GM13977 (cell line): ENCODE measurements around the gene ZNRF1.

ENCODE experiments used
- DNase-seq: peaks from one replicate; pipeline ENCODE4 v3.0.0; 2012; ENCODE audit warnings: low spot score
- in situ Hi-C: fragments of 300-500 bp; cut with MboI; formaldehyde crosslinking; loops from one replicate; pipeline ENCODE4 v1.12.0; 2022; ENCODE audit warnings: low sequenced_read_pairs, low pct_unique_long_range_greater_than_20kb, mixed read lengths, inconsistent platforms; ENCODE audit not compliant: unreplicated experiment
- TF ChIP-seq, protein P1 (sequence below): IDR thresholded peaks from 2 replicates; pipeline ENCODE4 v1.5.1; 2012; ENCODE audit warnings: mild to moderate bottlenecking, control low read depth; ENCODE audit not compliant: insufficient read depth; ENCODE audit errors: extremely low read depth, missing control alignments

ZNRF1 gene

DNA sequence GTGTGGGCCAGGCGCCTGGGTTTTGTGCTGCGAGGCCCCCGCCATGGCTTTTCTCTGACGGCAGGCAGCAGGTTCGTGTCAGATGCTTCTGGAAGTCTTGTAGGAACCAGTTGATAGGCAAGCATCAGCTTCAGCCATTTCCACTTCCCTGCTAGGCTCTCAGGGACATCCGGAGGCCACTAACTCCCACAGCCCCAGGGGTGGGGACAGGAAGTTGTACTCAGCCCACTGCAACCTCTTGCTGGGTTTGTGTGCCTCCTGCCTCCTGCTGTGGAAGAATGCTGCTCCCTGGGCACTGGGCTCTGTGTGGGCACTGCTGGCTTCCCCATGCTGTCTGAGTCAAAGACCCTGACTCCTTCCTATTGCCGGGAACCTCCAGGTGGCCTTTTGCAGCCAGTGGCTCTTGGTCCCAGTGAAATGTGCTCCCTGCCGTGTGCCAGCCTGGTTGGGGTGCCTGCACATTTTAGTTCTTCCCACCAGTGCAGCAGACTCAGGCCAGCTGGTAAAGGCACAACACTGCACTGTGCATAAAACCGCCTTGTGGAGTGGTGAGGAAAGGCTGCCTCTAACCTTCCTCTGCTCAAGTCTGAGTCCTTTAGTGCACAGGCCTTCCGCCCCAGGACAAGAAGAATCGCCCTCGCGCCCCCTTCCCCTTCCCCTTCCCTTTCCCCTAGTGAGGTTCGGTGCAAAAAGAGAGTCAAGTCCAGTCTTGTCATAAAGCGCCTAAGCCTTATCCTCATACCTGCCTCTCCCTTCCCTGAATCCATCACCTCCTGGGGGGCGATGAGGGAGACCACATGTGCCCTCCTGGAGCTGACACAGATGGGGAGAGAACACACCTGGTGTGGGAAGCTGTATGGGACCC, 101.1 kb downstream of the ZNRF1 start:
- in situ Hi-C loops = loop anchor here (10.0 kb wide), 1 partner anchor 105 kb away; the partner anchor contains the start of gene ZNRF1
- DNase-seq = no peak
- TF ChIP-seq, protein P1, sequence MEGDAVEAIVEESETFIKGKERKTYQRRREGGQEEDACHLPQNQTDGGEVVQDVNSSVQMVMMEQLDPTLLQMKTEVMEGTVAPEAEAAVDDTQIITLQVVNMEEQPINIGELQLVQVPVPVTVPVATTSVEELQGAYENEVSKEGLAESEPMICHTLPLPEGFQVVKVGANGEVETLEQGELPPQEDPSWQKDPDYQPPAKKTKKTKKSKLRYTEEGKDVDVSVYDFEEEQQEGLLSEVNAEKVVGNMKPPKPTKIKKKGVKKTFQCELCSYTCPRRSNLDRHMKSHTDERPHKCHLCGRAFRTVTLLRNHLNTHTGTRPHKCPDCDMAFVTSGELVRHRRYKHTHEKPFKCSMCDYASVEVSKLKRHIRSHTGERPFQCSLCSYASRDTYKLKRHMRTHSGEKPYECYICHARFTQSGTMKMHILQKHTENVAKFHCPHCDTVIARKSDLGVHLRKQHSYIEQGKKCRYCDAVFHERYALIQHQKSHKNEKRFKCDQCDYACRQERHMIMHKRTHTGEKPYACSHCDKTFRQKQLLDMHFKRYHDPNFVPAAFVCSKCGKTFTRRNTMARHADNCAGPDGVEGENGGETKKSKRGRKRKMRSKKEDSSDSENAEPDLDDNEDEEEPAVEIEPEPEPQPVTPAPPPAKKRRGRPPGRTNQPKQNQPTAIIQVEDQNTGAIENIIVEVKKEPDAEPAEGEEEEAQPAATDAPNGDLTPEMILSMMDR = no peak

DNA sequence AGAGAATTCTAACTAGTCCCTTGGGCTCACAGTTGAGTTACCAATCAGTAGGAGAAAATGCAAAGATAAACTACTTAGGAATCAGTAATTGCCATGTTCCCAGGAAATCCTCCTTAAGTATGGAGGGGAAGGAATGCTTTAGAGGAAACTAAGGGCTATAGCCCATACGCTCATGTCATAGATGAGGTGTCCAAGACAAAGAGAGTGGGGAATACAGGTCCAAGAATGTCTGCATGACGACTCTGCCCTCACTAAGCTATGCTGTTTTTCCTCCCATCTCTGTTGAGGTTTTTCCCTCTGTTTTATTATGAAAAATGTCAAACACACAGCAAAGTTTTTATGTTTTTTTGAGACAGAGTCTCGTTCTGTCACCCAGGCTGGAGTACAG, 101.8 kb downstream of the ZNRF1 start:
- no peak for DNase-seq
- in situ Hi-C loops = loop anchor here (10.0 kb wide), 1 partner anchor 106 kb away; the partner anchor contains the start of gene ZNRF1
- TF ChIP-seq, protein P1 = no peak

DNA sequence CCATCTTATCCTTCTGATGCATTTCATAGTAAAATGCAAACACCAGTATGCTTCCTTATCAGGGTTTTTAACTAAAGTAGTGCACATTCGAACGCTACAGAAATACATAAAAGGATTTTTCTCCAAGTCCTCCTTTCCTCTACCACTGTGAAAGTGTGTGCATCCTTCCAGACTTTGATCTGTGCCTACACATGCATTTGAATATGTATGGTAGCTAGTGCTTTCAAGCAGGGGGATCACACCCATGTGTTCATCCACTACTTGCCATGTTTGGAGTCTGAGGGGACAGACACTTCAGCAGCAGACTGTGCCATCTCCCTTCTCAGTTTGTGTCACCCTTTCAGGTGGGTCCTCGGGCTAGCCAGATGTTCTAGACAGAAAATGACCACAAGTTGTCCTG, 102.8 kb downstream of the ZNRF1 start:
- in situ Hi-C loops = loop anchor here (10.0 kb wide), 1 partner anchor 107 kb away; the partner anchor contains the start of gene ZNRF1
- no peak for DNase-seq
- TF ChIP-seq, protein P1 = no peak

DNA sequence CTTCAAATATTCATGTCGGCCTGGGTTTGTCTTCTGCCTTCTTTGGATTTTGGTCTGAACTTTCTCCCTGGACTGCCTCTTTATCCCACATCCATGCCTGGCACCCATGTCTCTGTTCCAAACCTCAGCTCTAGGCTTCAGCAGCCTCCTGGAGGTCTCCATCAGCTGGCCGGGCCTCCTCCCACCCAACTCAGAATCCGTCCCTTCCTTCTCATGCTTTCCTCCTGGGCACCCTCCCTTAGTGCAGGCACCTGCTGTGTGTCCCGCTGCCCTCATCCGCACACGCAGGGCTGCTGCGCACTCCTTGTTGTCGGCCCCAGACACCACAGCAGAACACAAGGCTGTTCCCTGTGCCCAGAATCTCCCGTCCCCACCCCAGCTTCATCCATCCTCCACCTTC, 103.8 kb downstream of the ZNRF1 start:
- in situ Hi-C loops = loop anchor here (10.0 kb wide), 1 partner anchor 108 kb away; the partner anchor contains the start of gene ZNRF1
- DNase-seq = no peak
- TF ChIP-seq, protein P1 = no peak

DNA sequence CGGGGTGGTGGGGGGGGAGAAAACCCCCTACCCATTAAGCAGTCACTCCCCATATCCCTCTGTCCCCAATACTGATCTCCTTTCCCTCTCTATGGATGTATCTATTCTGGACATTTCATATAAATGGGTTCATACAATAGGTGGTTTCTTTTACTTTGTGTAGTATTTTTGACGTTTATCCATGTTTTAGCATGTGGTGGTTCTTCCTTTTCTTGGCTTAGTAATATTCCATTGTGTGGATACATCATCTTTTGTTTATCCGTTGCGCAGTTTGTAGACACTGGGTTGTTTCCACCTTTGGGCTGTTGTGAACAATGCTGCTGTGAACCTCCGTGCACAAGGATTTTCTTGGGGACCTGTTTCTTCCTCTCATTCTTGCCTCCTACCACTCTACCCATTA, 105.2 kb downstream of the ZNRF1 start:
- DNase-seq = no peak
- in situ Hi-C loops = loop anchor here (10.0 kb wide), 1 partner anchor 109 kb away; the partner anchor contains the start of gene ZNRF1
- TF ChIP-seq, protein P1 = no peak

DNA sequence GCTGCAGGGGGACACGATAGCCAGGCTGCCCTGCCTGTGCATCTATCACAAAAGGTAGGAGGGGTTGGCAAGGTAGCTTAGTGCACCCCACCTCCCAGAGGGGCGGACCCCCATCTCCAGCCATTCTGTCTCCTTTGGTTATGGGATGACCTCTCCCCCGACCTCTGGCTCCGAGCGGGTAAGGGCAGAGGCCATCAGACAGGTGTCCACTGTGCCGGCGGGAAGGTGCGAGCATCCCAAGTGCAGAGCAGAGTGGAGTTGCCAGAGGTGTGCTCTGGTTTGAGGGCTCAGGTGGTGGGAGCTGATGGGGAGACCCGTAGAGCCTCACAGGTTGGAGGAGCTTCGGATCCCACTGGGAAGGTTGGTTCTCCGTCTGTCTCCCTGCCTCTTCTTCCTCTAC, 106.0 kb downstream of the ZNRF1 start:
- TF ChIP-seq, protein P1 = no peak
- in situ Hi-C loops = loop anchor here (10.0 kb wide), 1 partner anchor 110 kb away; the partner anchor contains the start of gene ZNRF1
- no peak for DNase-seq
